Stimulated activated CD4-positive, alpha-beta T cell treated with anti-CD3 and anti-CD28 coated beads, Interleukin-15, amount 100 ng/mL, for 24 hours (primary cell): ENCODE results near the gene DIAPH2.

Source experiments
- DNase-seq: peaks from one replicate; pipeline ENCODE4 v3.0.0-alpha.2; 2020

Gene DIAPH2

GRCh38 chrX:97315939-97316338 is 631.3 kb downstream of the DIAPH2 start:
- DNase-seq: no peak

DNA sequence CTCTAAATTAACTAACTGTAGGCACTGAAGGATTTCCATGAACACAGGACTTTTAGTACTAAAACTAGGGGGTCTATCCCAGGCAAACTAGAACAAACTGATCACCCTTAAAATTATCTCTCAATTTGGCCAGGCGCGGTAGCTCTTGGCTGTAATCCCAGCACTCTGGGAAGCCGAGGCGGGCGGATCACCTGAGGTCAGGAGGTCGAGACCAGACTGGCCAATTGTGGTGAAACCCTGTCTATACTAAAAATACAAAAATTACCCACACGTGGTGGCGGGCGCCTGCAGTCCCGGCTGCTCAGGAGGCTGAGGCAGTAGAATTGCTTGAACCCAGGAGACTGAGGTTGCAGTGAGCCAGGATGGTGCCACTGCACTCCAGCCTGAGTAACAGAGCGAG is 635.7 kb downstream of the DIAPH2 start:
- DNase-seq: no peak

DNA sequence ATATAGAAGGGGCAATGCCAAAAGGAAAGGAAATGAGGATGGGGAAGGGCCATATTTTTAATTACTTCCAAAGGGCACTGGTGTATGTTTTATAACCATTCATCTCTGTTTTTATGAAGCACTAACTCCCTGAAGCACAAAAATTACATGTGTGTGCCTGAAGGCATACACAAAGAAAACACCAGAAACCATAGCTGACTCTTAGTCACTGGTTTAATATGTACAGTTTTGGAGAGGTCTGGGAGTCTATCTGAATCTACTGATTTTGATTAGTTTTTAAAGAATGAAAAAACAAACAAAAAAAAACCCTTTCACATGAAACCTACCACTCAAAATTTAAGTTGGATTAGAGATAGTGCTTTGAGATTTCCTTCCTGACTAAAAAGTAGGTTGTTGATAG is 637.8 kb downstream of the DIAPH2 start:
- no peak for DNase-seq

GRCh38 chrX:97326456-97326855 is 641.8 kb downstream of the DIAPH2 start:
- DNase-seq: no peak

DNA sequence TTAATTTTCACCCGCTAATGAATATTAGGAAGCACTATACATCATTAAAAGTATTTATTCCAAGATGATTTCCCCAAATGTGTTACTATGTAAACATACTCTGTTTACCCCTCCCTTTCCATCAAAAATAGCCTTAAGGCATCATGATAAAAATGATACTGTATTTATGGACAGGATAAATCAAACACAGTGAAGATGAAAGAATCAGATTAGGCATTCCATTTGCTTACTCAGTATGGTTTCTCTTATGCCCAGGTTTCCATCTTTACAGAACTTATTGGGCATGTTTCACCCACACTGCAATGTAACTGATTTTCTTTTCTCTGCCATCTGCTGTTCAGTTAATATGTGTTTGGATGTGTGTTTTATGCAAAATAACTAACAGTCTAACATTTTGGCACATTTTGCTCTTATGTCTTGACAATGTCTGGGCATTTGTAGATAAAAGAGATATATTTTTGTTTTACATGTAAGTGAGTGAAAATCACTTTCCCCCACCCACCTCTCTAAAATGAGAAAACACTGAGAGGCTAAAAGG is 644.3 kb downstream of the DIAPH2 start:
- DNase-seq: no peak

GRCh38 chrX:97330151-97330550 is 645.5 kb downstream of the DIAPH2 start:
- DNase-seq: peak; percentile 2

- DNase-seq: no peak
These were observed 648.3 kb downstream of the DIAPH2 start for GRCh38 chrX:97332963-97333362.

GRCh38 chrX:97334850-97335249 is 650.2 kb downstream of the DIAPH2 start:
- DNase-seq: no peak

DNA sequence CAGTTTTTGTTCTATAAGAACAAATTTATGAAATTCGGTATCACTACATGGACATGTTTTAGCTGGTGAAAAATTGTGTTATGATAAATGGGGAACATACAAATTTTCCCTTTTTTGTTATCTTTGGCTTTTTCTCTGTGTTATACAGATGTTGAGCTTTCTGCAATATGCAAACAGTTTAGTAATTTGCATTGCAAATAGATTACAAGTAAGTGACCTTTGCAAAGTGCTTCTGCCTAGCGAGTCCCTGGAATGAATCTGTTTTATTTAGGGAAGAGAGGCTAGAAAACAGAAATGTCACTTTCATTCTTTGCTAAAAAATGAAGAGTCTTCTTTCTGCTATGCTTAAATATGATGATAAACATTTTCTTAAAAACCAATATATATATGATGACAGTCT is 660.1 kb downstream of the DIAPH2 start:
- DNase-seq: no peak

DNA sequence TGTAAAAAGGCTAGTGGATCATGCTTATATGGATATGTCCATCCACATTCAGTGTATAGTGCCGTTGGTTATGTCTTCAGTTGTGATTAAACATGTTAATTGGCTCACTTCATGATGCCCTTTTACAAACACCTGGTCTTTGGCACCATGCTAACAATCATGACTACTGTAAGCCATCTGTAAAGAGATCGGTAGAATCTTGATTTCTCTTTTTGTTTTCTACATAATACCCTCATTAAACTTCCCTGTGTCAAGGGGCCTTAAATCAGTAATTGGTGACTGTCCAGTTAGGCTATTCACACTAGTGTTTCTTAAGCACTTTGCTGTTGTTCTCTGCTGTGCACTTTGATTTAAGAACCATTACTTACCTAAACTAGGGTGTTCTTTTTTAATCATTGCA is 674.3 kb downstream of the DIAPH2 start:
- DNase-seq: no peak

- DNase-seq: no peak
These were observed 679.2 kb downstream of the DIAPH2 start for GRCh38 chrX:97363843-97364242.

DNA sequence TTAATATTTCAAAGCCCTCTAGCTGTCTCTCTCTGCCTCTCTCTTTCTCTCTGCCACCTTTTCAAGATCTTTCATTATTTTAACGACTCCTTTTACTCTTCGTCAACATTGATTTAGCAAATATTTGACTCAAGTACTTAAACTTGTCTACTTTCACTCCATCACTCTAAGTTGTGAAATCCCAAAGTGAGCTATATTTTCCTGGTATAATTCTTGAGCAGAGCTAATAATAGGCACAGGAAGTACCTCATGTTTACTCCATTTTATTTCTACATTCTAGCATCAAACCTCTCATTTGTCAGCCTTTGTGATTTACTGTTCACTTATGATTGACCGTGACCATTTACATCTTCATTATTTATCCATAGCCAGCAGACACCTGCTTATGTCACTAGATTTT is 681.6 kb downstream of the DIAPH2 start:
- DNase-seq: no peak

GRCh38 chrX:97367125-97367524 is 682.5 kb downstream of the DIAPH2 start:
- no peak for DNase-seq

DNA sequence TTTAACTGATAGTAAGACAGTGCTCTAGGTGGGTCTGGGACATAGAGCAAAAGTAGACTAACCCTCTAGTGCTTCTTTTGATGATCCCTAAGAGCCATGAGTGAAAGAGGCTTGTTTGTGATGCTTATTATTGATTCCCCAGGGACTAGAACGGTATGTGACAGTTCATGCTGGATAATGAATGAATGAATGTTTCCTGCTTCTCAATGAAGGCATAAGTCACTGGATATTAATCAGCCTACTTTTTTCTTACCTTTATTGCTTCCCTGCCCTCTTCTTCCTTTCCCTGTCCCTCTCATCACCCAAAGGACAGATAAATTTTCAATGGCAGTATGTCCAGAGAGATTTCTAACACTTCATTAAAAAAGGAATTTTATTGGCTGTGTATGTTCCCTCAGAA is 685.3 kb downstream of the DIAPH2 start:
- DNase-seq: no peak

GRCh38 chrX:97372001-97372766 is 687.5 kb downstream of the DIAPH2 start:
- no peak for DNase-seq

DNA sequence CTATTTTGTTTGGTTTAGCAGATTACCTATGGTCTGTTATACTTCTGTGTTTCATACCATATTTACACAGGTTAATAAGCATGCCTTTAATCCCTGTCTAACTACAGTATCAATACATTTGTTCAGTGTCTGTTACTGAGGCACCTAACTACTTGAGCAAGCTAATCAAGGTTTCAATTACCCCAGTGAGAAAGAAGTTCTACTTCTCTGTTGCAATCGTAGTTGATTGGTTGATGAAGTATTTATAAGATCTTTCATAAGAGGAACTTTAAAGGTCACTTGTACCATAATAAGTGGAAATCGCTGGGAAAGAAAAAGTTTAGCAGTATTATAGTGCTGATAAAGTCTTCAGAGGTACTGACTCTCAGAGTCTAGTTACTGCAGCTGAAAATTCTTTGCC is 689.6 kb downstream of the DIAPH2 start:
- no peak for DNase-seq

DNA sequence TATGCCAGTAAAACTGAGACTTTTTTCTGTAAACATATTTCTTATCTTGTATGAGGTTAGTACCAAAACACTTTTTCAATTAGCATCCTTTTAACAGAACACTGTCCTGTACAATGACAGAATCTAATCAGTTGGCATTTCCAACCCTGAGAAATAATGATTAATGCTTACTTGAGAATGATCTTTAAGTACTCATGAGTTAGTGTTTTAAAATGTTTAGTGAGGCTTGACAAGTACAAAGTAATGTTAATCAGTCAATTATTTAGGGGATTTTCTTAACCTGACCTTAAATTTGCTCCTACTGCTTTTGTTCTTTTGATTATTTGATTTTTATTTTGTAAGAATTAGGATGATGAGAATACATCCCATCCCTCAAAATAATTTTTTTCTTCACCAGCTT is 695.6 kb downstream of the DIAPH2 start:
- DNase-seq: no peak

- DNase-seq: no peak
These were observed 700.0 kb downstream of the DIAPH2 start for GRCh38 chrX:97384685-97385084.

DNA sequence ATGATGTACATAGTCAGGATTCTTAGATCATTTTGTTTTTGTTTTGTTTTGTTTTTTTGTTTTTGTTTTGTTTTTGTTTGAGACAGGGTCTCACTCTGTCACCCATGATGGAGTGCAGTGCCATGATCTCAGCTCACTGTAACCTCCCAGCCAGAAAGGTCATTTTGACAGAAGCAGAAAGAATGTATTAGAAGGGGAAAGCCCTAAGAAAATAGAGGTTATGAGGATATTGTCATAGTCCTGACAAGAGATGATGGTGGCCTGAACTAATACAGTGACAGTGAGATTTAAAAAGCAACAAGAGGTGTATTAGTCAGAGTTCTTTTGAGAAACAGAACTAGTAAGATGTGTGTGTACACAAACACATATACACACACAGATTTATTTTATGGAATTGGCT is 702.4 kb downstream of the DIAPH2 start:
- no peak for DNase-seq

- DNase-seq: no peak
These were observed 705.1 kb downstream of the DIAPH2 start for GRCh38 chrX:97389761-97390192.

GRCh38 chrX:97397371-97397770 is 712.7 kb downstream of the DIAPH2 start:
- DNase-seq: no peak

DNA sequence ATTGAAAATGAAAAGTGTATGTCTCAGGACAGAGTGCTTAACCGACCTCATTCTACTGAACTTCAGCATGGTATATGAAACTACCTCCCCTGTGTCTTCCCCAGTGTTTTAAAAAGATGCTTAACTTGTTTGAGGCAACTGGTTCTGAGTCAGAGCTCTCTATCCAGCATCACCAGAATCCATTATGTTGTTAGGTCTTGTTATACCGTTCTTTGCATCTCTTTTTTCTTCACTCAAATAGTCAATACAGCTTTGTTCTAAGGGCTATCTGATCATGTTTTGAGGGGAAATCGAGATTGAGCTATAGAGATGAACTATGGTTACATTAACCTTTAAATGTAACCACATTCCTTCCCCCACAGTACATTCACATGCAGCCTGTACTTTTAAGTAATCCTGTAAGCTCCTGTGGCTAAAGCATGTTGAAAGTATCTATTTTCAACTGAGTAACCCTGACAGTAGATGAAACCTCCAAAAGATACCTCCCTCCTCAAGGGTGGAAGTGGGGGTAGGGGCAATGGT is 713.4 kb downstream of the DIAPH2 start:
- DNase-seq: no peak

DNA sequence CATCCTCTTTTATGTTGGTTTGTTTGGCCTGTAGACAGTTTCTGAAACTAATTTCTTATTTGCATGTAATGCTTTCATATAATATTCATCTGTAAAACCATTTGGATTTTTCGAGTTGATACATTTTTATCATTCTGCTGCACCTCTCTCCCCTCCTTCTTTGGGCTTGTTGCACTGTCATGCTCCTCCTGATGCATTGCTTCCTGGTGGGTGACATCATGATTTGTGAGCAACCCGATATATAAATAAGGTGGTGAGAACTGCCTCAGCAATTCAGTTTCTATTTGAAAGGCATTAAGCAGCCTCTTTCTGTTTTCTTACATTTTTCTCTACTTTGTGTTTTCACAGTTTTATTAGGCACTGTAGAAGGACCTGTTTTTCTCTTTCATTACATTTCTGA is 714.8 kb downstream of the DIAPH2 start:
- no peak for DNase-seq

- DNase-seq: no peak
These were observed 715.9 kb downstream of the DIAPH2 start for GRCh38 chrX:97400492-97400891.

GRCh38 chrX:97401154-97401553 is 716.5 kb downstream of the DIAPH2 start:
- DNase-seq: peak; percentile 27
